ENCODE data around the gene MORN1.

The MORN1 gene

DNA sequence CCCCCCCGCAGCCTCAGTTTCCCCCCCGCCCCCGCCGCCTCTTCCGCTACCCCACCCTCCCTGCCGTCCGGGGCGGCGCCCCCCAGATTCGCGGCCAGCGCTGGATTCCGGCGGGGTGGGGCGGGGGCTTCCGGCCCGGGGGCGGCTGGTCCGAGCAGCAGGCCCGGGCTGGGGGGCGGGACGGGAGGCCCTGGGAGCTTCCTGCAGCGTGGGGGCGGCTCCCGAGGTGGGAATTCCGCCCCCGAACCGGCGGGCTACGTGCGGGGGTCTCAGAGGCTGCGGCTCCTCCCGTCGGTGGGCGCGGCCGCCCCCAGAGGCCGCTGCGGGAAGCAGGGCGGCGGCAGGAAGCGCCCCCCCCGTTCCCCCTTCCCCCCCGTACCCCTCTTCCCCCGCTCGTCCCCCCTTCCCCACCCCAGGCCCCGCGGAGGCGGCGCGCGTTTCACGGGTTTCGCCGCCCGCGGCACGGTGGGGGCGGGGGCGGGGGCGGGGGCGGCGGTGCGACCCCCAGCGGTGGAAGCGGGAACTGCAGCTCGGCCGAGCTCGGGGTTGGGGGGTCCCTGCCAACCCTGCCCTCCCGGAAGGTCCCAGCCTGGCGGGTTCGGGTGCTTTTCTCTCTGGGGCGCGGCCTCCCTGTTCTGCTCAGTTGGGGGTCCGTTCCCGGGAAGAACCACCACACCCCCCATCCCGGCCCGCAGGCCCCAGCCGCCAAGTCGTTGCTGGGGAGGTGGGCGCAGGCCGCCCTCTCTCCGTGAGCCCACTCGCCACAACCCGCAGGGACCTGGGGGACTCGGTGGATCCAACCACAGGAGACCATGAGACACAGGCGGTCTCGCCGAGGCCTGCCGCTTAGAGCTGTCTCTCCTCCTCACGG, 76.3 kb downstream of the MORN1 start:
- peak; percentile 16 to 52 for DNase-seq
- TF ChIP-seq GATA1 (IDR thresholded peaks at IDR 0.05; ENCODE audit: low read depth, low read length) (no peak), POLR2A (IDR thresholded peaks at IDR 0.05; ENCODE audit: low read length) (no peak)

DNA sequence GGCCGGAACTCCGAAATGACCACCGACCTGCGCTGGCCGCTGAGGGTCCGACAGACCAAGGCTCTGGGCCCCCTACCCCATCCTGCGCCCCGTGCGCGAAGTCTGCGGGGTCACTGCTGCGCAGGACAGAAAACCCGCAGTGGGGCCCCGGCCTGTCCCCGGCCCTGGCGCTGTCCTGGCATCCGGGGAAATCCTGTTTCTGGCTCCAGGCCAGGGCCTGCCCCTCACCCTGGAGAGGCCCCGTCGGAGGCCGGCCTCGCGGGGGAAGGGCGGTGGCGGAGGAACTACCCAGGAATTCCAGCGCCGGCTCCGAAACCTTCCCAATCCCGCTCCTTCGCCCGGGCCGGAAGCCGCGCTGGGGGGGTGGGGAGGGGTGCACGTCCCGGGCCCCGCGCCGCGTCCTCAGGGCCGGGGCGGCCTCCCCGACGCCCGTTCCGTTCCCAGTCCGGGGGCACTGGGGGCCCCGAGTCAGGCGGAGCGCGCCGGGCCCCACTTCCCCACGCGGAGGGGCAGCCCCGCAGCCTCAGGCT, 77.0 kb downstream of the MORN1 start:
- DNase-seq = no peak

DNA sequence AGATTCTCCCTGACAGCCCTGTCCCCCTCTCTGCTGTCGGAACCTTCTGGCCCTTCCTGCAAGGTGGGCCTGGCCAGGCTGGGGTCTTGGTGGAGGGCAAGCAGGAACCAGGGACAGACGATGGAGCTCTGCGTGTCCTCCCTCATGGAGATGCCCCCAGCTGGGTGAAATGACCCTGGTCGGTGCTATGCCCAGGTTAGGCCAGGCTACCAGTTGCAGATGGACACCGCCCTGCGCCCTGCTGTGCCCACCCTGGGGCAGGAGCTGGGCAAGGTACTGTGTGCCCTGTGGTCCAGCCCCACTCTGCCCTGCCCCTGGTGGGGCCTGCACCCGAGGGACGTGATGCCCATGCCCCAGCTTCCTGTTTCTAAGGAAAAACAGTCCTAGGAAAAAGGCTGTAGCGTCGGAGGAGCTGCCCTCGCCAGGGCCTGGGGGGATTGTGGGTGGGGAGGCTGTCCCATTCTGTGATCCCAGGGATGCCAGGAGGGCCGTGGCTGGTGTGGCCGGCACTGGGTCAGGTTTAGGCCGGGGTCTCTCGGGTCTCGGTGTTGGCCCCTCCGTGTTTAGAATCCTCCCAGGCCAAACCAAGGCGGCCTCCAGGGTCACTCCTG, 77.6 kb downstream of the MORN1 start:
- DNase-seq = no peak
- TF ChIP-seq POLR2A (IDR thresholded peaks at IDR 0.05; ENCODE audit: low read length) (no peak), GATA1 (IDR thresholded peaks at IDR 0.05; ENCODE audit: low read depth, low read length) (no peak)

More for the DNA sequence above, 77.0 kb downstream of the MORN1 start:
- no peak for TF ChIP-seq GATA1 (IDR thresholded peaks at IDR 0.05; ENCODE audit: low read depth, low read length)
- no peak for TF ChIP-seq POLR2A (IDR thresholded peaks at IDR 0.05; ENCODE audit: low read length)

DNA sequence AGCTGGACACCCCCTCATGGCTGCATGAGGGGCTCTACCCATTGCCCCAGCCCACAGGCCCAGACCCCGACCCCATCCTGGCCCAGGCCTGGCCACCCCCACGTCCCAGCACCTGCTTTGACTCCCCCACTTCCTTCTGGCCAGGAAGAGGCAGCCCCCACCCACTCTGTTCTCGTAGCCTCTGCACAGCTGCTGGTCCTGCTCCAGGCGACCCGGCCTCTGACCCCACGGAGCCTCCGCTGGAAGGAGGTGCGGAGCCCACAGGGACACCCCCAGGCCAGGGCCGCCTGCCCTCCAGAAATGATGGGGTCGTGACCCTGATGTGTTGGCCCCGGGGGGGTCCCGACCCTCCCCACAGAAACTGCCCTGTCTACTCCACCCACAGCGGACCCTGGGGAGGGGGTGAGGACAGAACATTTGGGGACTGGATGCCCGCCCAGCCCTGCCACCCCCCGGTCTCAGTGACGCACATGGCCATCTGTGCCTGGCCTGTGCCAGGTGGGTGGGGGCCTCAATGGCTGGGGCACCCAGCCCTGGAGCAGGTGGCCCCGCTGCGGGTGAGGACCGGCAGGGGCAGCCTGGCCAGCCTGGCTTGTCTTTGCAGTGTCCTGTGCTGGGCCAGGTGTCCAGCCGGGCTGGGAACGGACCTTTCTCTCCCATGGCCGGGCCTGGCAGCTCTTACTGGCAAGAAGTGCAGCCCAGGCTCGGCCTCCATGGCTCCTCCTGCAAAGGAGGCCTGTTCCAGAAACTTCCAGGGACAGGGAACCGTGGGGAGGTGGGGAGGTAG, 78.6 kb downstream of the MORN1 start:
- DNase-seq = no peak
- no peak for TF ChIP-seq POLR2A (IDR thresholded peaks at IDR 0.05; ENCODE audit: low read length)

DNA sequence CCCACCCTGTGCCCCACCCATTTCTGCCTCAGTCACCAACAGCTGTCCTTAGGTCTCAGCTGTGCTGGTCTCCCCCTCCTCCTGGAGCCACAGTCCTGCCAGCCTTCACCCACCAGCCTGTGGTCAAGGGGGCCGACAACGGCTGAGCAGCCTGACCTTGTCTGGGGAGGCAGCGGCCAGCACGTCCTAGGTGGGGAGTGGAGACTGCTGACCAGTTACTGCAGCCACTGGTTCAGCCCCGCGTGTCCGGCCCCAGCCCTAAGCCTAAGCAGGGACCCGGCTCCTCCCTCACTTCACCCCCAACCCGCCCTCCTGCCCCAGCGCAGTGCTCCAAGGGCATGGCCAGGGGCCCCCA, 79.2 kb downstream of the MORN1 start:
- TF ChIP-seq POLR2A (IDR thresholded peaks at IDR 0.05; ENCODE audit: low read length) = no peak
- TF ChIP-seq GATA1 (IDR thresholded peaks at IDR 0.05; ENCODE audit: low read depth, low read length) = no peak
- DNase-seq = no peak

DNA sequence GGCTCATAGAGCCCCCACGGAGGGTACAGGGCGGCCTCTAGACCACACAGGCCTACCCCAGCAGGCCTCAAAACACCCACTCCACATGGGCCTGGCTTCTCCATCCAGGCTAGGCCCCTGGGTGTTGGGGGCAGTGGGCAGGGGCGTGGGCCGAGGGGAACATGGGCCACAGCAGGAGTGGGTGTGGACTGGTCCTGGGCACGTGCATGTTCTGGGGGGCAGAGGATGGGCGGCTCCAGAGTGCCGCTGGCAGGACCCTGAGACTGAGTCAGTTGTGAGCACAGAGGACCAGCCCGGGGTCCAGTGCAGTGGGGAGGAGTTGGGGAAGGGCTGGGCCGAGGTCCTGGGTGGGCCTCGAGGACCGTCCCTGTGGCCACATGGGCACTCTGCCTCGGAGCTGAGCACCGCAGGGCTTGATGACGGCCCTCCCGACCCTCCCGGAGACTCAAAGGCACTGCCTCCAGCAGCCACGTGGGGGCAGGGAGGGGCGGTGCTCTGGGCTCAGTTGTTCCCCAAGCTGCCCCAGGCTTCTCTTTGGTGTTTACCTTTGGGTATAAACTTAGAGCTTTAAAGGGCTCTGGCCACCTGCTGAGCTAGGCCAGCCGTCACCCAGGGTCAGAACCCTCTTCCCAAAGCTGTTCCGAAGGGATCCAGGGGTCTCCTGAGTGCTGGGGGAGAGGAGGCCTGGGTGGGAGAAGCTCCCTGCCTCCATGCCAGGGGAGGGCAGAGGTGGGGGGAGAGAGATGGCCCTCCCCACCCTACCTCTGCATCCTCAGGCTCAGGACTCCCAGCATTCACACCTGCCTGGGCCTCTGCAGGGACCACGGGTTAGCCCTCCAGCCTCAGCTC, 79.9 kb downstream of the MORN1 start:
- DNase-seq = peak; percentile 56 to 65
- TF ChIP-seq GATA1 (IDR thresholded peaks at IDR 0.05; ENCODE audit: low read depth, low read length) (no peak), POLR2A (IDR thresholded peaks at IDR 0.05; ENCODE audit: low read length) (no peak)

DNA sequence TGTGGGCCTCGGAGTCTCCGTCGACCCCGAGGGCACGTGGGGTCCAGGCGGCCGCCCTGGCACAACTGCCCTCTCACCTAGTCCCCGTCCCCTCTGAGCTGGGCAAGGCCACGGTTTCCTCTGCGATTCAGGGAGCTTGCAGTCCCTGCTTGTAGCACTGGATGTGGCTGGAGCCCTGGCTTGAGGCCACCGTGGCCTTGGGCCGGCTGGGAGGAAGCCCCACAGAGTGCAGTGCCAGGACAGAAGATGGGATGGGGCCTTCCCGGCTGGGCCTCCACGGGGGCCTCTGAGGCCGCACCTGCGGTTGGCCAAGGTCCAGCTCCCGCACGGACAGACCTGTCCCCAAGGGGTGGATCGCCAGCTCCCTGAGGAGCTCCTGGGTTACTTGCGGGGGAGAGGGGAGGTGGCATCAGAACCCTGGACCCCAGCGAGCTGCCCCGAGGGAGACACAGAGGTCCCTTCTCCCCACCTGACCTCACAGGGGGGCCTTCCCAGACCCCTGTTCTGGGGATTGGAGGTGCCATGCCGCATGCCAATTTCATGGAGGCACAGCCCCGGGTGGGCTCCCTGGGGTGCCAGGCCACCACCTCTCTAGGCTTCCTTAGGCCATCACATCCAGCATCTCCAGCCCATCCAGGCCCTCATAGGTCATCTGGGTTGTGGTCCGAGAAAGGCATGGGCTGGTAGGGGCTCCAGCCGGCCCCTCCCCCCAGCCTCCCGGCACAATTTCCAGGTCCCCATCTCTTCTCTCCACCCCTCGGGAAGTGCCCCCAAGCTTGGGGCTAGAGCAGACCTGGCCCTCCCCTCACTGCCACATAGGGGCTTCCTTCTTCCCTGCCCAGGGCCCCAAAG, 80.8 kb downstream of the MORN1 start:
- DNase-seq = no peak
- TF ChIP-seq GATA1 (IDR thresholded peaks at IDR 0.05; ENCODE audit: low read depth, low read length) = no peak
- TF ChIP-seq POLR2A (IDR thresholded peaks at IDR 0.05; ENCODE audit: low read length) = no peak

DNA sequence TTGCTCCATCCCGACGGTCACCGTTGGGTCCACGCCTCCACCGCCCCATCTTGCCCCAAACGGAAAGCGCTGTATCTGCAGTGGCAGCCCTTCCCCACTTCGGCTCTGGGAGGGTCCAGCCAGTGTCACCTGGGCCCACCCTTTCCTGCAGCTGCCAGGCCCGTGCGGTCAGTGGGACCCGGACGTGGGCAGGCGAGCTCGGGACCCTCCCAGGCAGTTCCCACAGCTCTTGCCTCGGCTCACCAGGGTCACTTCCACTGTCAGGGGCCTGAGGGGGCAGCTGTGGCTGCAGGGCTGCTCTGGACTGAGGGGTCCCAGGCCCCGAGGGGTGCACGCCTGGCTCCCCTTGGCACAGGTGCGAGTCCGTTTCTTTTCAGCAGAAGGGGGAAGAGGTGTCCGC, 82.5 kb downstream of the MORN1 start:
- TF ChIP-seq GATA1 (IDR thresholded peaks at IDR 0.05; ENCODE audit: low read depth, low read length) (no peak), POLR2A (IDR thresholded peaks at IDR 0.05; ENCODE audit: low read length) (no peak)
- DNase-seq = no peak

DNA sequence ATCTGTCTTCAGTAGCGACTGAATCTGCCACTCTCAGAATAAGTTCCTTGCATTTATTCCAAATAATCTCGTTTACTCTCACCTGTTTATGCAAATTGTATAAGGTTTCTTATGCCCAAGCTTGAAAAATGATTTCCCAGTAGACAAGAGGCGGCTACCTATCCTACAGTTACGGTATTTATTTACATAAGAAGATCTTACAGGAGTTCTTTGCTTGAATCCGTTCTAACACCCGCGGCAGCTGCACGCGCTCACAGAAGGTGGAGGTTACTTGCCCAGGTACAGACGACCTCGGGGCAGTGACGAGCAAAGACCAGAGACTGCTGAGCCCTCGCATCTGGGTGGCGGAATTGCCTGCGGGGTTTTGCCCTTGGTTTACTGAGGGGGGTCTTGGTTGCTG, 83.4 kb downstream of the MORN1 start:
- no peak for DNase-seq
- TF ChIP-seq GATA1 (IDR thresholded peaks at IDR 0.05; ENCODE audit: low read depth, low read length) = no peak
- no peak for TF ChIP-seq POLR2A (IDR thresholded peaks at IDR 0.05; ENCODE audit: low read length)

DNA sequence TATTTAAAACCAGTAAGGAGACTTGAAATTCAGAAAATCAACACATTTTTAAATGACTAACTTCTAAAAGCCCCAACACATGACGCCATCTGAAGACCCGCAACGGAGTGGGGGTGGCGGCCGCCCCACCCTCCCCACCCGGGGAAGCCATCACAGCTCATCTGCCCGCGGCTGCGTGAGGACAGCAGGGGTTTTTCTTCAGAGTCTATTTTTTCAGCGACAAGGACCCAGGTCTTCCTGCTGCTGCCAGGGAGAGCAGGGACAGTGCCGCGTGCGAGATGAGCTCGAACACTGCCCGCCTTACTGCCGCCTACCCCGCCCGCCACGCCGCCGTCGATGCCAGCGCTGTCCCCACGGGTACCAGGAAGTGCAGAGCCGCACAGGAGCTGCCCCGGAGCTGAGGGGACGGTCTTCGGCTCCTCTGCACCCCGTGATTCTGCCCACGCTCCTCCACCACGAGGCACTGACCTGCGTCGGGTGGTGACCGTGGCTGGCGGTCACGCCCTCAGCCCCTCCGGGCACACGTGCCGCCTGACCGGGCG, 84.2 kb downstream of the MORN1 start:
- DNase-seq = no peak
- no peak for TF ChIP-seq POLR2A (IDR thresholded peaks at IDR 0.05; ENCODE audit: low read length)
- no peak for TF ChIP-seq GATA1 (IDR thresholded peaks at IDR 0.05; ENCODE audit: low read depth, low read length)

DNA sequence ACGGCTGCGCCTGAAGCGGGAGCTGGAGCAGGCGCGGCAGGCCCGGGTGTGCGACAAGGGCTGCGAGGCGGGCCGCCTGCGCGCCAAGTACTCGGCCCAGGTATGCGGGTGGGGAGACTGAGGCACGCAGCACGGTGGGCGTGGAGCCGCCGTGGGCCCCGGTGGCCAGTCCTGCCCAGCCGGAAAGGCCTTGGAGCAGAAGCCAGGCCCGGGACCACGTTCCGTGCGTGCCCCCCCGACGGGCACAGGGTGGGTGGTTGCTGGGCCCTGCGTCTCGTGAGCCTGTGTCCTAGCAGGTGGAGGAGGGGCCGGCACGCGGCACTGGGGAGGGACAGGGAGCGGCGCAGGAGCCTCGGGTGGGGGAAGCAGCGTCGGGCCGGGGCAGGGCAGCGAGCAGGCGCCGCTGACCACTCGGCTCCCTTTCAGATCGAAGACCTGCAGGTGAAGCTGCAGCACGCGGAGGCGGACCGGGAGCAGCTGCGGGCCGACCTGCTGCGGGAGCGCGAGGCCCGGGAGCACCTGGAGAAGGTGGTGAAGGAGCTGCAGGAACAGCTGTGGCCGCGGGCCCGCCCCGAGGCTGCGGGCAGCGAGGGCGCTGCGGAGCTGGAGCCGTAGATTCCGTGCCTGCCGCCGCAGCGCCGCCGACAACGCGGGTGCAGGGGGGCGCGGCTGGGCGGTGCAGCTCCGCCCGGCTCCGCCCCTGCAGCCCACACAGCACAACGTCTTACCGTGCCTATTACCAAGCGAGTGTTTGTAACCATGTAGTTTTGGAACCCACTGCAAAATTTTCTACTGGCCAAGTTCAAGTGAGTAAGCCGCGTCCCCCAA, 85.0 kb downstream of the MORN1 start:
- DNase-seq = no peak
- TF ChIP-seq GATA1 (IDR thresholded peaks at IDR 0.05; ENCODE audit: low read depth, low read length) (no peak), POLR2A (IDR thresholded peaks at IDR 0.05; ENCODE audit: low read length) (no peak)

Data from erythroblast (primary cell).